T-helper 22 cell (primary cell): ENCODE data around the gene MMP14.

Experiments
- DNase-seq: peaks from one replicate; pipeline ENCODE4 v3.0.0-alpha.2; 2020; ENCODE audit warnings: low read depth

Gene MMP14

GRCh38 chr14:22861651-22862050 is 25.3 kb downstream of the MMP14 start:
- DNase-seq, result no peak

- no peak for DNase-seq
Measured at GRCh38 chr14:22864979-22865378, 28.6 kb downstream of the MMP14 start.

GRCh38 chr14:22865424-22866405 is 29.3 kb downstream of the MMP14 start:
- no peak for DNase-seq

- no peak for DNase-seq
Measured at GRCh38 chr14:22866874-22867273, 30.5 kb downstream of the MMP14 start.

GRCh38 chr14:22870811-22871223 is 34.4 kb downstream of the MMP14 start:
- no peak for DNase-seq

- peak; percentile 66 for DNase-seq
Measured at GRCh38 chr14:22871224-22872032, 35.0 kb downstream of the MMP14 start, which contains the start of gene LRP10. Gene LRP10 (plus strand): TSS chr14:22871740. CDS start chr14:22872304, 564 bp downstream.

- peak; percentile 43 for DNase-seq
Measured at GRCh38 chr14:22872033-22872832, 35.8 kb downstream of the MMP14 start.

- no peak for DNase-seq
Measured at GRCh38 chr14:22872833-22873520, 36.6 kb downstream of the MMP14 start.

- no peak for DNase-seq
Measured at GRCh38 chr14:22875003-22875747, 38.8 kb downstream of the MMP14 start.

- no peak for DNase-seq
Measured at GRCh38 chr14:22875748-22876319, 39.4 kb downstream of the MMP14 start.

- DNase-seq, result no peak
Measured at GRCh38 chr14:22877000-22877501, 40.7 kb downstream of the MMP14 start.

- DNase-seq, result no peak
Measured at GRCh38 chr14:22878271-22879246, 42.2 kb downstream of the MMP14 start.

- DNase-seq, result no peak
Measured at GRCh38 chr14:22882064-22882463, 45.7 kb downstream of the MMP14 start.

- peak; percentile 25 for DNase-seq
Measured at GRCh38 chr14:22882529-22883172, 46.3 kb downstream of the MMP14 start.

GRCh38 chr14:22883173-22883976 is 47.0 kb downstream of the MMP14 start, which contains the start of gene REM2:
Gene REM2 (plus strand): TSS chr14:22883222. CDS start chr14:22883288, 66 bp downstream.
- DNase-seq, result no peak

GRCh38 chr14:22884076-22884737 is 47.8 kb downstream of the MMP14 start:
- DNase-seq, result no peak
